Esophagus muscularis mucosa (tissue), 4 donors: ENCODE data around the gene GNG4. TPM values are rescaled to one million over a fixed set of nuclear protein-coding genes. Genes with fewer than 3 reads are reported as not detected.

ENCODE experiments used
- DNase-seq: peaks from one replicate; pipeline ENCODE4 v3.0.0-alpha.2; 2017; ENCODE audit errors: extremely low spot score
- H3K27ac ChIP-seq, 4 donors: fragments of 200-600 bp; sonication (generic); replicated peaks in 1 of 4; 1 replicate in 3 of 4; 2 replicates in 1 of 4; pipeline ENCODE4 v1.5.1; 2016 to 2019; ENCODE audit warnings: mild to moderate bottlenecking in 1 of 4
- H3K27me3 ChIP-seq, 4 donors: fragments of 200-600 bp; sonication (generic); one replicate each; pipeline versions ENCODE4 v1.5.1 to v1.6.0; 2016 to 2019
- H3K36me3 ChIP-seq, 4 donors: fragments of 200-600 bp; sonication (generic); one replicate each; pipeline ENCODE4 v1.5.1; 2016 to 2019
- H3K4me1 ChIP-seq, 4 donors: fragments of 200-600 bp; sonication (generic); one replicate each; pipeline ENCODE4 v1.5.1; 2016 to 2019
- H3K4me3 ChIP-seq, 4 donors: fragments of 200-600 bp; sonication (generic); 1 replicate in 2 of 4; 2 replicates in 2 of 4; pipeline ENCODE4 v1.5.1; 2016 to 2019; ENCODE audit warnings: mild to moderate bottlenecking in 4 of 4, moderate library complexity in 1 of 4
- H3K9me3 ChIP-seq, 4 donors: fragments of 200-600 bp; sonication (generic); 1 replicate in 3 of 4; 2 replicates in 1 of 4; pipeline ENCODE4 v1.5.1; 2016 to 2019
- EP300 ChIP-seq: sonication (generic); formaldehyde crosslinking; IDR thresholded peaks from one replicate; pipeline ENCODE4 v1.6.1; 2017; ENCODE audit warnings: antibody characterized with exemption
- POLR2A ChIP-seq: fragments of 450-650 bp; IDR thresholded peaks from one replicate; pipeline ENCODE4 v1.6.1; 2017; ENCODE audit warnings: antibody characterized with exemption, moderate library complexity, mild to moderate bottlenecking, low read depth
- POLR2AphosphoS5 ChIP-seq, 2 donors: sonication (generic); formaldehyde crosslinking; IDR thresholded peaks; one replicate each; pipeline ENCODE4 v1.6.1; 2017; ENCODE audit warnings: antibody characterized with exemption in 2 of 2
- WGBS: methylation state at CpG from one replicate; pipeline ENCODE4 v1.1.5; 2018; 5-methylcytosine and 5-hydroxymethylcytosine counted together
- intact Hi-C: fragments of 100-400 bp; cut with DNase I; formaldehyde crosslinking; loops from one replicate; pipeline ENCODE4 v1.15.1; 2023
- total RNA-seq, 4 donors: library from RNA; depleted of rRNA; stranded (reverse); fragments of >200 nt; gene quantifications; one replicate each; pipeline versions ENCODE4 v1.1.0 to v1.2.1, GENCODE V29; 2016
- TF ChIP-seq, protein P1 (sequence below), 3 experiments: fragments of 200-600 bp in 2 of 3; fragments of 450-650 bp in 1 of 3; sonication (generic) in 2 of 3; IDR thresholded peaks; one replicate each; pipeline ENCODE4 v1.5.1; 2017 to 2019; ENCODE audit warnings: antibody characterized with exemption in 3 of 3, mild to moderate bottlenecking in 2 of 3, moderate library complexity in 1 of 3

Gene GNG4
- total RNA-seq, 4 donors from 2014 or later: 0.42 to 1.5 (median 0.76) TPM

DNA sequence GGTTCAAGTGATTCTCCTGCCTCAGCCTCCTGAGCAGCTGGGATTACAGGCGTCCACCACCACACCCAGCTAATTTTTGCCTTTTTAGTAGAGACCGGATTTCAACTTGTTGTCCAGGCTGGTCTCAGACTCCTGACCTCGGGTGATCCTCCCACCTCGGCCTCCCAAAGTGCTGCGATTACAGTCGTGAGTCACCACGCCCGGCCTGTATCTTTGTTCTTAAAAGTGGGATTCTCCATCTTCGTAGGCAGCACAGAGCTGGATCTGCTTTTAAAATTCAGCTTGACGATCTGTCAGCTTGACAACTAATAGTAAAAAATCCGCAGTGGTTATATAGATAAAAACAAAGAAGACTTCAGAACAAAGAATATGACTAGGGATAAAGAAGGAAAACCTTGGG, 2.8 kb upstream of the GNG4 start:
- intact Hi-C loops: no loop called here
- 90% methylated on average over 11 of the region's 11 CpGs for WGBS
- H3K27me3 ChIP-seq: peaks cover 4 to 81% (median 32%) of the 10 kb centered on the region in 4 donors

DNA sequence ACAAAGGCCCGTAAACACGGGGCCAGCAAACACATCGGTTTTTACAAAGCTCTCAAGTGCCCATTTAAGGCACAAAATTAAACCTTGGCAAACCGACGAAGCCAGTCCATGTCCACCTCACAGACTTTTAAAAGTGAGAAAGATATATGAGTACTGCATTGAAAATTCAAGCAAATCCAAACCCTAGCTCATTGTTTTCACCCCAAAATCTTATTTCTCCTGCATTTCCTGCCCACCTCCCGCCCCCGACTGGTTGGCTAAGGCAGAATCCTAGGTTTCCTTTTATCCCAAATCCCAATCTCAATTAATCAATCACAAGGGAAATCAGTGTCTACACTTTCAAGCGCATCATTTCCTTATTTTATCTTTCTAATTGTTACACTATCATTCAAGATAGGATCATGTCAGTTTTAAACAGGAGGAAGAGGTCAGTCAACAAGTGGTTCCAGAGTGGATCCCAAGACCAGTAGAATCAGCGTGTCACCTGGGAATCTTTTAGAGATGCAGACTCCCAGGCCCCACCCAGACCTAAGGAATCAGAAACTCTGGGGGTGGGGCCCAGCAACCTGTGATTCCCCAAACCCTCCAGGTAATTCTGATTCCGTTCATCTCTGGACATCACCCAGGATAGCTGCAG, 1.7 kb upstream of the GNG4 start:
- Histone ChIP-seq H3K4me1 (peaks cover 23 to 33% (median 30%) of the 10 kb centered on the region in 4 donors), H3K27me3 (peaks cover 4 to 90% (median 32%) of the 10 kb centered on the region in 4 donors), H3K27ac (no peak overlapping the region), H3K36me3 (no peaks in the 10 kb centered on the region), H3K4me3 (peak overlapping the region in 1 of 4 donors; percentile 68), H3K9me3 (peaks cover 0 to 11% (median 0%) of the 10 kb centered on the region in 4 donors)
- peak; percentile 79 for DNase-seq
- intact Hi-C loops: no loop called here
- whole genome bisulfite sequencing: 47% methylated on average over 10 of the region's 10 CpGs
- TF ChIP-seq, protein P1, sequence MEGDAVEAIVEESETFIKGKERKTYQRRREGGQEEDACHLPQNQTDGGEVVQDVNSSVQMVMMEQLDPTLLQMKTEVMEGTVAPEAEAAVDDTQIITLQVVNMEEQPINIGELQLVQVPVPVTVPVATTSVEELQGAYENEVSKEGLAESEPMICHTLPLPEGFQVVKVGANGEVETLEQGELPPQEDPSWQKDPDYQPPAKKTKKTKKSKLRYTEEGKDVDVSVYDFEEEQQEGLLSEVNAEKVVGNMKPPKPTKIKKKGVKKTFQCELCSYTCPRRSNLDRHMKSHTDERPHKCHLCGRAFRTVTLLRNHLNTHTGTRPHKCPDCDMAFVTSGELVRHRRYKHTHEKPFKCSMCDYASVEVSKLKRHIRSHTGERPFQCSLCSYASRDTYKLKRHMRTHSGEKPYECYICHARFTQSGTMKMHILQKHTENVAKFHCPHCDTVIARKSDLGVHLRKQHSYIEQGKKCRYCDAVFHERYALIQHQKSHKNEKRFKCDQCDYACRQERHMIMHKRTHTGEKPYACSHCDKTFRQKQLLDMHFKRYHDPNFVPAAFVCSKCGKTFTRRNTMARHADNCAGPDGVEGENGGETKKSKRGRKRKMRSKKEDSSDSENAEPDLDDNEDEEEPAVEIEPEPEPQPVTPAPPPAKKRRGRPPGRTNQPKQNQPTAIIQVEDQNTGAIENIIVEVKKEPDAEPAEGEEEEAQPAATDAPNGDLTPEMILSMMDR (IDR thresholded peaks at IDR 0.05): no peak
- TF ChIP-seq POLR2A (no peak), EP300 (no peak), POLR2AphosphoS5 (IDR thresholded peaks at IDR 0.05) (no peak)

More for the DNA sequence above, 2.8 kb upstream of the GNG4 start:
- peak; percentile 29 for DNase-seq
- TF ChIP-seq, protein P1 (IDR thresholded peaks at IDR 0.05): no peak
- no peak for TF ChIP-seq POLR2AphosphoS5 (IDR thresholded peaks at IDR 0.05)
- TF ChIP-seq EP300: no peak
- no peak for TF ChIP-seq POLR2A
- Histone ChIP-seq H3K36me3 (no peaks in the 10 kb centered on the region), H3K9me3 (peaks cover 0 to 11% (median 0%) of the 10 kb centered on the region in 4 donors), H3K4me1 (peaks cover 23 to 33% (median 30%) of the 10 kb centered on the region in 4 donors), H3K4me3 (no peak overlapping the region), H3K27ac (no peak overlapping the region)

DNA sequence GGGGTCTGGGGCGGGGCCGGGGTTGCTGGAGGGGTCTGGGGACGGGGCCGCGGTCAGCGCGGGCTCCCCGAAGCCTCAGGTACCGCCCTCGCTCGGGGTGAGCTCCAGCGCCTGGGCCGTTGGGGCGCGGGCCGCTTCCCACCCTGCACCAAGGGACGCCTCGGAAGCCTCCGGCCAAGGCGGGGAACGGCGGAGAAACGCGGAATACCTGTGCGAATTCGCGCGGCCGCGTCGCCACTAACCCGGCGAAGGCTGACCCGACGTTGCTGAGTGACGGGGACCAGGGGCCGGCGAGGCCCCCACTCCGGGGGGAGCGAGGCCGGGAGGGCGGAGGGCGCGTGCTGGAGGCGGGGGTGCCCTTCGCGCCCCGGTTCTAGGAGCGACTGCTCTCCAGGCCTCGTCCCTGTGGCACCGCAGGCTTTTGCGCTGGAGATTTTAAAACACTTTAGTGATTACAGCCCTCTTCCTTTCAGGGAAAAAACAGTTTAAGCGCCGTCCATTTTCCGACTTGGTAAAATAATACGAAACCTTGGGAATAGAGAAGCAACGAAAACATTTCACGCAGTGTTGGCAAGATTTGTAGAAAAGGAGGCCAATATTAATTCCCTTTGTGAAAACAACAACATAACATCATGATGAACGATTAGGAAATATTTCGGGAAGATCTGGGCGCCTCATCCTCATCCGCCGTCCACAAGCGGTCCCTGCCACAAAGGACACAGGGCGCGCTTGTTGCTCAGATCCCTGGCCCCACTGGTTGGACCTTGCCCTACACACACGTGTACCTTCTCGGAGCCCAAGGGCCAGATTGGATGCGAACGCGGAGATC, 971 bp upstream of the GNG4 start:
- DNase-seq: peak; percentile 85
- peaks cover 4 to 92% (median 34%) of the 10 kb centered on the region in 4 donors for H3K27me3 ChIP-seq
- H3K36me3 ChIP-seq: no peaks in the 10 kb centered on the region
- H3K4me1 ChIP-seq: peaks cover 23 to 33% (median 30%) of the 10 kb centered on the region in 4 donors
- 14% methylated on average over 32 of the region's 71 CpGs for WGBS
- no peak overlapping the region for H3K27ac ChIP-seq
- TF ChIP-seq POLR2A (no peak), POLR2AphosphoS5 (IDR thresholded peaks at IDR 0.05) (no peak), EP300 (no peak)
- TF ChIP-seq, protein P1 (IDR thresholded peaks at IDR 0.05): no peak
- H3K4me3 ChIP-seq: peak overlapping the region; percentile 56 to 68 (median 57)
- intact Hi-C loops: no loop called here
- H3K9me3 ChIP-seq: peaks cover 0 to 11% (median 0%) of the 10 kb centered on the region in 4 donors

DNA sequence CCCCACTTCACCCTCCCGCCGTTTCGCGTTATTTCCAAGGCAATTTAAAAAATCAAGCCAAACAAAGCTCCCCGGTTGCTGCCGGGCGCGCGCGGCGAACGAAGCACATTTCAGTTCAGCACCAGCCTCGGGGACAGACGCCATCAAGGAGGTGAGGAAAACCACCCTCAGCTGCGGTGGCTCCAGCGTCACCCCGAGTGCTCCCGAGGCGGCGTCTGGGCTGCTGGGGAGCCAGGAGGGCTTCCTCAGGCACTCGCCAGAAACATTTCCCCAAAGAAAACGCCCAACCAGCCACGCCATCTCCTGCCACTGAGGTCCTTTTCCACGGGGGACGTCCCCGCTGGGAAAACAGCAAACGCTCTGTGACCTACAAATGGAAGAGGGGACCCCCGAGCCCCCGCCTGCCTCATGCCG, 623 bp downstream of the GNG4 start:
- DNase-seq: peak; percentile 89
- intact Hi-C loops: no loop called here
- H3K27me3 ChIP-seq: peaks cover 4 to 89% (median 34%) of the 10 kb centered on the region in 4 donors
- H3K4me1 ChIP-seq: peaks cover 23 to 33% (median 30%) of the 10 kb centered on the region in 4 donors
- no peaks in the 10 kb centered on the region for H3K36me3 ChIP-seq
- 0% methylated on average over 18 of the region's 30 CpGs for whole genome bisulfite sequencing
- no peaks in the 10 kb centered on the region for H3K9me3 ChIP-seq
- H3K27ac ChIP-seq: no peak overlapping the region
- H3K4me3 ChIP-seq: peak overlapping the region; percentile 56 to 68 (median 57)
- TF ChIP-seq EP300: no peak
- TF ChIP-seq, protein P1 (IDR thresholded peaks at IDR 0.05): no peak
- no peak for TF ChIP-seq POLR2AphosphoS5 (IDR thresholded peaks at IDR 0.05)
- no peak for TF ChIP-seq POLR2A
